Osteocyte (in vitro differentiated cells): ENCODE results near the gene NTN4. TPM values are rescaled to one million over a fixed set of nuclear protein-coding genes. Genes with fewer than 3 reads are reported as not detected.
A peak's percentile ranks its signal among the peaks of the same experiment; 100 is the strongest.

Experiments used
- DNase-seq: peaks from one replicate; pipeline ENCODE4 v3.0.0; 2021; ENCODE audit warnings: mixed read lengths; ENCODE audit not compliant: unreplicated experiment; ENCODE audit errors: extremely low spot score
- H3K27ac Mint-ChIP-seq: one replicate; pipeline ENCODE4 v1.8.0; 2021; ENCODE audit warnings: mild to moderate bottlenecking, mixed read lengths; ENCODE audit not compliant: unreplicated experiment
- H3K27me3 Mint-ChIP-seq: one replicate; pipeline ENCODE4 v1.8.0; 2021; ENCODE audit warnings: mixed read lengths; ENCODE audit not compliant: unreplicated experiment
- H3K36me3 Mint-ChIP-seq: one replicate; pipeline ENCODE4 v1.8.0; 2021; ENCODE audit warnings: mixed read lengths; ENCODE audit not compliant: unreplicated experiment
- H3K4me1 Mint-ChIP-seq: one replicate; pipeline ENCODE4 v1.8.0; 2021; ENCODE audit warnings: mixed read lengths; ENCODE audit not compliant: unreplicated experiment
- H3K4me3 Mint-ChIP-seq: one replicate; pipeline ENCODE4 v1.8.0; 2021; ENCODE audit warnings: mild to moderate bottlenecking, moderate library complexity, mixed read lengths; ENCODE audit not compliant: unreplicated experiment
- H3K9me3 Mint-ChIP-seq: one replicate; pipeline ENCODE4 v1.8.0; 2021; ENCODE audit warnings: mixed read lengths; ENCODE audit not compliant: unreplicated experiment
- total RNA-seq: library from RNA; stranded (reverse); gene quantifications from 2 replicates; pipeline ENCODE4 v1.2.1, GENCODE V29; 2021
- TF ChIP-seq, protein P1 (sequence below): fragments of 200-600 bp; sonication (generic); IDR thresholded peaks from 2 replicates; pipeline ENCODE4 v1.5.0; 2021; ENCODE audit warnings: antibody characterized with exemption, mild to moderate bottlenecking, moderate library complexity

Gene NTN4
- total RNA-seq, 1 donor from 2014 or later, result 654 TPM

DNA sequence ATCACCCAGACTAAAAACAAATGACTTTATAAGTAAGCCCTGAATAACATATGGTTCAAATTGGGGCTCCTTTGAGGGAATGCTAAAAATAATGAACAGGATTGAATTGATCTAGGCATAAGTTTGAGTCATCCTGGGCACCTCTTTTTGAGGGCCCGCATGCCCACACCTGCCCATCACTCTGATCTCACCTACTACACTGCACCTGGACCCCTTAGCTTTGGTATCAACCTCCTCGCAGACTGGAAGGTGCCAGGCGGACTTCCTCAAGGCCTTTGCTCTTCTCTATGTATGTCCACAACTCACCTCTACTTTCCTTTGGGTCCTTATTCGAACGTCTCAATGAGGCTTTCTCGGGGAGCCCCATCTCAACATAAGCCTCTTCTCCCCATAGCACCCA, 17.2 kb downstream of the NTN4 start:
- TF ChIP-seq, protein P1, sequence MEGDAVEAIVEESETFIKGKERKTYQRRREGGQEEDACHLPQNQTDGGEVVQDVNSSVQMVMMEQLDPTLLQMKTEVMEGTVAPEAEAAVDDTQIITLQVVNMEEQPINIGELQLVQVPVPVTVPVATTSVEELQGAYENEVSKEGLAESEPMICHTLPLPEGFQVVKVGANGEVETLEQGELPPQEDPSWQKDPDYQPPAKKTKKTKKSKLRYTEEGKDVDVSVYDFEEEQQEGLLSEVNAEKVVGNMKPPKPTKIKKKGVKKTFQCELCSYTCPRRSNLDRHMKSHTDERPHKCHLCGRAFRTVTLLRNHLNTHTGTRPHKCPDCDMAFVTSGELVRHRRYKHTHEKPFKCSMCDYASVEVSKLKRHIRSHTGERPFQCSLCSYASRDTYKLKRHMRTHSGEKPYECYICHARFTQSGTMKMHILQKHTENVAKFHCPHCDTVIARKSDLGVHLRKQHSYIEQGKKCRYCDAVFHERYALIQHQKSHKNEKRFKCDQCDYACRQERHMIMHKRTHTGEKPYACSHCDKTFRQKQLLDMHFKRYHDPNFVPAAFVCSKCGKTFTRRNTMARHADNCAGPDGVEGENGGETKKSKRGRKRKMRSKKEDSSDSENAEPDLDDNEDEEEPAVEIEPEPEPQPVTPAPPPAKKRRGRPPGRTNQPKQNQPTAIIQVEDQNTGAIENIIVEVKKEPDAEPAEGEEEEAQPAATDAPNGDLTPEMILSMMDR, result no peak
- H3K4me1 Mint-ChIP-seq, result peaks cover 74% of the 10 kb centered on the region
- H3K36me3 Mint-ChIP-seq, result peaks cover 86% of the 10 kb centered on the region
- H3K4me3 Mint-ChIP-seq, result no peak overlapping the region
- no peaks in the 10 kb centered on the region for H3K27me3 Mint-ChIP-seq
- peak overlapping the region; percentile 75 for H3K27ac Mint-ChIP-seq
- no peak for DNase-seq
- H3K9me3 Mint-ChIP-seq, result peaks cover 19% of the 10 kb centered on the region

GRCh38 chr12:95767703-95768102, 22.9 kb downstream of the NTN4 start:
- no peak for DNase-seq
- Mint-ChIP-seq H3K9me3 (no peaks in the 10 kb centered on the region), H3K27me3 (no peaks in the 10 kb centered on the region), H3K4me1 (peaks cover 91% of the 10 kb centered on the region), H3K27ac (peak overlapping the region; percentile 75), H3K4me3 (no peak overlapping the region), H3K36me3 (peaks cover 57% of the 10 kb centered on the region)
- TF ChIP-seq, protein P1, result no peak

- H3K27me3 Mint-ChIP-seq, result no peaks in the 10 kb centered on the region
- DNase-seq, result no peak
- TF ChIP-seq, protein P1, result no peak
- H3K9me3 Mint-ChIP-seq, result no peaks in the 10 kb centered on the region
- no peak overlapping the region for H3K4me3 Mint-ChIP-seq
- H3K36me3 Mint-ChIP-seq, result peaks cover 48% of the 10 kb centered on the region
- peaks cover 91% of the 10 kb centered on the region for H3K4me1 Mint-ChIP-seq
- peak overlapping the region; percentile 75 for H3K27ac Mint-ChIP-seq
These were observed 24.1 kb downstream of the NTN4 start for GRCh38 chr12:95766356-95767019.

- peaks cover 94% of the 10 kb centered on the region for H3K4me1 Mint-ChIP-seq
- peak overlapping the region; percentile 30 for H3K4me3 Mint-ChIP-seq
- peaks cover 7% of the 10 kb centered on the region for H3K9me3 Mint-ChIP-seq
- no peaks in the 10 kb centered on the region for H3K27me3 Mint-ChIP-seq
- H3K36me3 Mint-ChIP-seq, result peaks cover 51% of the 10 kb centered on the region
- no peak for DNase-seq
- TF ChIP-seq, protein P1, result no peak
- peak overlapping the region; percentile 79 for H3K27ac Mint-ChIP-seq
These were observed 25.7 kb downstream of the NTN4 start for GRCh38 chr12:95764848-95765247.

DNA sequence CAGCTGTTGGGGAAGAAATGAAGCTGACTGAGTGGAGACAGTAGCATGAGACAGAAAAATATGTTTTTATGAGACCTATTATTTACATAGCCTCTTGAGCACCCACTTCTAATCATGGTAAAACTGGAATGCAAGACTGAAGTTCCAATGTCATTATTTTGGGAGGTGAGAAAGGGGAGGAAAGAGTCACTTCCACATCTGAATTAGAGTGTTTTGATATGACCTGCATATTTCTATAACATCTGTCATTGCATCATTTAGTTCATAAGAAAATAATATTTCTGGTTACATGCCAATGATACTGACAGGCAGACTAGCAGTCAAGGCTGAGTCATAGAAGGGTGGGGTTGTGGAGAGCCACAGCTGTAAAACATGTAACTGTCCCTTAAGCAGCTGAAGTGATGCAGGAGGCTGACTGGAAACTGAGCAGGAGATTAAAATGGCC, 26.7 kb downstream of the NTN4 start:
- DNase-seq, result no peak
- H3K4me3 Mint-ChIP-seq, result peak overlapping the region; percentile 5
- TF ChIP-seq, protein P1, result no peak
- H3K36me3 Mint-ChIP-seq, result peaks cover 52% of the 10 kb centered on the region
- peak overlapping the region; percentile 79 for H3K27ac Mint-ChIP-seq
- peaks cover 89% of the 10 kb centered on the region for H3K4me1 Mint-ChIP-seq
- peaks cover 9% of the 10 kb centered on the region for H3K9me3 Mint-ChIP-seq
- H3K27me3 Mint-ChIP-seq, result no peaks in the 10 kb centered on the region
